NCI-H446 treated with DMSO at 0.1 percent for 48 hours (cell line): ENCODE measurements around the gene CNTNAP2.

ENCODE experiments used
- DNase-seq: peaks from one replicate; lab custom pipeline; 2025; lab: John Stamatoyannopoulos, UW

CNTNAP2 gene

GRCh38 chr7:148028165-148028564, 1911.6 kb downstream of the CNTNAP2 start:
- DNase-seq, result no peak

GRCh38 chr7:148031019-148031418, 1914.4 kb downstream of the CNTNAP2 start:
- no peak for DNase-seq

- DNase-seq, result no peak
Observed at GRCh38 chr7:148031811-148032210, 1915.2 kb downstream of the CNTNAP2 start.

- DNase-seq, result no peak
Observed at GRCh38 chr7:148035950-148036349, 1919.3 kb downstream of the CNTNAP2 start.

- no peak for DNase-seq
Observed at GRCh38 chr7:148037044-148037443, 1920.4 kb downstream of the CNTNAP2 start.

- DNase-seq, result no peak
Observed at GRCh38 chr7:148041156-148041555, 1924.6 kb downstream of the CNTNAP2 start.

GRCh38 chr7:148042935-148043631, 1926.5 kb downstream of the CNTNAP2 start:
- DNase-seq, result no peak

- no peak for DNase-seq
Observed at GRCh38 chr7:148044173-148044572, 1927.6 kb downstream of the CNTNAP2 start.

- DNase-seq, result no peak
Observed at GRCh38 chr7:148045521-148045920, 1928.9 kb downstream of the CNTNAP2 start.

GRCh38 chr7:148049068-148049467, 1932.5 kb downstream of the CNTNAP2 start:
- no peak for DNase-seq

GRCh38 chr7:148050492-148051158, 1934.0 kb downstream of the CNTNAP2 start:
- no peak for DNase-seq

GRCh38 chr7:148056406-148056805, 1939.8 kb downstream of the CNTNAP2 start:
- no peak for DNase-seq

- peak; percentile 63 for DNase-seq
Observed at GRCh38 chr7:148058092-148058491, 1941.5 kb downstream of the CNTNAP2 start.

- DNase-seq, result no peak
Observed at GRCh38 chr7:148058753-148059152, 1942.2 kb downstream of the CNTNAP2 start.

- no peak for DNase-seq
Observed at GRCh38 chr7:148060724-148061123, 1944.1 kb downstream of the CNTNAP2 start.

- peak; percentile 21 for DNase-seq
Observed at GRCh38 chr7:148078111-148078510, 1961.5 kb downstream of the CNTNAP2 start.

GRCh38 chr7:148079206-148080080, 1962.8 kb downstream of the CNTNAP2 start:
- DNase-seq, result no peak

- no peak for DNase-seq
Observed at GRCh38 chr7:148083448-148083847, 1966.8 kb downstream of the CNTNAP2 start.

GRCh38 chr7:148084138-148084537, 1967.5 kb downstream of the CNTNAP2 start:
- peak; percentile 67 for DNase-seq

- peak; percentile 13 for DNase-seq
Observed at GRCh38 chr7:148091882-148092281, 1975.3 kb downstream of the CNTNAP2 start.

GRCh38 chr7:148093375-148094166, 1977.0 kb downstream of the CNTNAP2 start:
- no peak for DNase-seq

- peak; percentile 86 for DNase-seq
Observed at GRCh38 chr7:148095066-148095465, 1978.5 kb downstream of the CNTNAP2 start.
